OCI-LY1 (cell line): ENCODE measurements around the gene SSH3.

Source experiments
- H2AFZ ChIP-seq: fragments of 200-600 bp; sonication (generic), shearing (Covaris generic); 2 replicates; pipeline ENCODE4 v1.6.0; 2014; ENCODE audit warnings: antibody characterized with exemption, mild to moderate bottlenecking, low read length
- H3F3A ChIP-seq: fragments of 200-600 bp; sonication (generic), shearing (Covaris generic); 2 replicates; pipeline ENCODE4 v1.6.0; 2014; ENCODE audit warnings: mild to moderate bottlenecking, antibody characterized with exemption, low read length, moderate library complexity; ENCODE audit not compliant: insufficient read depth
- H3K27ac ChIP-seq: fragments of 200-600 bp; sonication (generic); 2 replicates; pipeline ENCODE4 v1.5.1; 2014; ENCODE audit warnings: low read length, mixed run types, mild to moderate bottlenecking, low read depth; ENCODE audit not compliant: poor library complexity, severe bottlenecking
- H3K27me3 ChIP-seq: fragments of 200-600 bp; sonication (generic); 2 replicates; pipeline ENCODE4 v1.6.0; 2014; ENCODE audit warnings: antibody characterized with exemption, mild to moderate bottlenecking, low read length, moderate library complexity; ENCODE audit not compliant: insufficient read depth
- H3K36me3 ChIP-seq: fragments of 200-600 bp; sonication (generic); 2 replicates; pipeline ENCODE4 v1.6.1; 2014; ENCODE audit warnings: mild to moderate bottlenecking, antibody characterized with exemption, low read length, moderate library complexity, mixed read lengths; ENCODE audit not compliant: insufficient read depth
- H3K4me1 ChIP-seq: fragments of 200-600 bp; sonication (generic); 2 replicates; pipeline ENCODE4 v1.5.1; 2014; ENCODE audit warnings: mild to moderate bottlenecking, low read length, moderate library complexity; ENCODE audit not compliant: insufficient read depth, severe bottlenecking
- H3K4me2 ChIP-seq: fragments of 200-600 bp; sonication (generic), shearing (Covaris generic); 2 replicates; pipeline ENCODE4 v1.6.1; 2014; ENCODE audit warnings: low read length
- H3K4me3 ChIP-seq: fragments of 200-600 bp; sonication (generic); 2 replicates; pipeline ENCODE4 v1.5.1; 2014; ENCODE audit warnings: low read length, low read depth, mild to moderate bottlenecking, mixed read lengths; ENCODE audit not compliant: poor library complexity, severe bottlenecking
- H3K79me2 ChIP-seq: fragments of 200-600 bp; shearing (Covaris generic); 2 replicates; pipeline ENCODE4 v1.6.1; 2016; ENCODE audit warnings: mixed run types, low read length, mixed read lengths; ENCODE audit not compliant: insufficient read depth
- H3K9ac ChIP-seq: fragments of 200-600 bp; sonication (generic), shearing (Covaris generic); 2 replicates; pipeline ENCODE4 v1.6.1; 2014; ENCODE audit warnings: mild to moderate bottlenecking, low read length, mixed read lengths
- H3K9me2 ChIP-seq: fragments of 200-600 bp; sonication (generic), shearing (Covaris generic); 2 replicates; pipeline ENCODE4 v1.6.1; 2014; ENCODE audit warnings: low read depth, mild to moderate bottlenecking, low read length, mixed read lengths
- H3K9me3 ChIP-seq: fragments of 200-600 bp; shearing (Covaris generic); 2 replicates; pipeline ENCODE4 v1.6.1; 2014; ENCODE audit warnings: low read length, mixed read lengths
- H4K20me1 ChIP-seq: fragments of 200-600 bp; sonication (generic), shearing (Covaris generic); 2 replicates; pipeline ENCODE4 v1.6.0; 2016; ENCODE audit warnings: mild to moderate bottlenecking, low read length; ENCODE audit not compliant: insufficient read depth
- CTCF ChIP-seq: fragments of 200-600 bp; sonication (generic), shearing (Covaris generic); IDR thresholded peaks from 2 replicates; pipeline ENCODE4 v1.5.1; 2017; ENCODE audit warnings: mild to moderate bottlenecking, antibody characterized with exemption, low read length, moderate library complexity, mixed read lengths
- EZH2 ChIP-seq: fragments of 200-600 bp; sonication (generic), shearing (Covaris generic); IDR thresholded peaks from 2 replicates; pipeline ENCODE4 v1.8.0; 2017; ENCODE audit warnings: borderline replicate concordance, mixed run types, mild to moderate bottlenecking, antibody characterized with exemption, low read length, moderate library complexity, mixed read lengths

Gene SSH3

GRCh38 chr11:67255353-67255752 is 48.0 kb upstream of the SSH3 start:
- TF ChIP-seq CTCF = no peak
- TF ChIP-seq EZH2 = no peak
- H3K4me2 ChIP-seq = no peak overlapping the region
- no peak overlapping the region for H2AFZ ChIP-seq
- H3K9ac ChIP-seq = no peak overlapping the region
- no peaks in the 10 kb centered on the region for H3K4me1 ChIP-seq
- H3K79me2 ChIP-seq = no peaks in the 10 kb centered on the region
- H3K36me3 ChIP-seq = peaks cover 69% of the 10 kb centered on the region
- H3K9me3 ChIP-seq = no peaks in the 10 kb centered on the region
- H3K27me3 ChIP-seq = no peaks in the 10 kb centered on the region
- no peaks in the 10 kb centered on the region for H3F3A ChIP-seq
- no peak overlapping the region for H3K27ac ChIP-seq
- H4K20me1 ChIP-seq = no peaks in the 10 kb centered on the region
- H3K4me3 ChIP-seq = no peak overlapping the region
- H3K9me2 ChIP-seq = no peaks in the 10 kb centered on the region

- Histone ChIP-seq H3K27me3 (no peaks in the 10 kb centered on the region), H3K79me2 (no peaks in the 10 kb centered on the region), H3K4me1 (no peaks in the 10 kb centered on the region), H3F3A (no peaks in the 10 kb centered on the region), H3K4me3 (no peak overlapping the region), H3K9ac (no peak overlapping the region), H3K4me2 (no peak overlapping the region), H2AFZ (no peak overlapping the region), H3K9me3 (no peaks in the 10 kb centered on the region), H4K20me1 (no peaks in the 10 kb centered on the region), H3K27ac (no peak overlapping the region), H3K36me3 (peaks cover 64% of the 10 kb centered on the region), H3K9me2 (no peaks in the 10 kb centered on the region)
- no peak for TF ChIP-seq EZH2
- no peak for TF ChIP-seq CTCF
Observed at GRCh38 chr11:67255864-67256263, 47.5 kb upstream of the SSH3 start.

GRCh38 chr11:67256477-67257135 is 46.7 kb upstream of the SSH3 start:
- Histone ChIP-seq H3K9ac (no peak overlapping the region), H4K20me1 (no peaks in the 10 kb centered on the region), H3K4me1 (no peaks in the 10 kb centered on the region), H3K4me3 (no peak overlapping the region), H3F3A (no peaks in the 10 kb centered on the region), H3K79me2 (no peaks in the 10 kb centered on the region), H2AFZ (no peak overlapping the region), H3K9me3 (no peaks in the 10 kb centered on the region), H3K36me3 (peaks cover 57% of the 10 kb centered on the region), H3K27me3 (no peaks in the 10 kb centered on the region), H3K9me2 (no peaks in the 10 kb centered on the region), H3K4me2 (no peak overlapping the region), H3K27ac (no peak overlapping the region)
- TF ChIP-seq CTCF (no peak), EZH2 (no peak)
